IMR-90 (cell line): Measurements from ENCODE around the gene STRN4. TPM values are rescaled to one million over a fixed set of nuclear protein-coding genes. Genes with fewer than 3 reads are reported as not detected.

Experiments used
- ATAC-seq: fragments of 200-7000 bp; cut with Tn5 transposase; 2 replicates; pipeline ENCODE4 v1.9.1; 2020; ENCODE audit warnings: low read depth, mild to moderate bottlenecking, moderate library complexity
- BruUV-seq: library from RNA; stranded (reverse); fragments of 400-500 nt; replicated peaks from 2 replicates; lab custom pipeline; 2021; lab: Mats Ljungman, UMichigan
- CTCF ChIA-PET: fragments of 300-600 bp; formaldehyde crosslinking; extraction: SDS; loops from one replicate; lab custom pipeline; 2021; ENCODE audit warnings: antibody characterized with exemption; lab: Yijun Ruan, JAX
- POLR2A ChIA-PET: fragments of 300-600 bp; sonication (Branson Sonifier 250); formaldehyde crosslinking; loops from one replicate; lab custom pipeline; 2022; ENCODE audit warnings: antibody characterized with exemption; ENCODE audit not compliant: unreplicated experiment; lab: Charles Lee
- DNase-seq: peaks from one replicate; pipeline ENCODE4 v3.0.0; 2013
- H2AFZ ChIP-seq: replicated peaks from 2 replicates; pipeline ENCODE3; 2013; ENCODE audit warnings: low read length, mild to moderate bottlenecking; ENCODE audit not compliant: poor library complexity
- H2AK5ac ChIP-seq: 2 replicates; pipeline ENCODE4 v1.6.1; 2013; ENCODE audit warnings: low read depth, low read length, inconsistent platforms
- H2AK9ac ChIP-seq: replicated peaks from 2 replicates; pipeline ENCODE3; 2013; ENCODE audit warnings: mild to moderate bottlenecking, low read depth, low read length, moderate library complexity; ENCODE audit not compliant: poor library complexity
- H2BK120ac ChIP-seq: 2 replicates; pipeline ENCODE4 v1.6.1; 2013; ENCODE audit warnings: low read depth, low read length, inconsistent platforms
- H2BK15ac ChIP-seq: 3 replicates; pipeline ENCODE4 v1.6.1; 2013; ENCODE audit warnings: low read depth, low read length, inconsistent platforms
- H2BK20ac ChIP-seq: 2 replicates; pipeline ENCODE4 v1.6.1; 2013; ENCODE audit warnings: low read depth, mild to moderate bottlenecking, inconsistent platforms, low read length, moderate library complexity
- H2BK5ac ChIP-seq: 2 replicates; pipeline ENCODE4 v1.6.1; 2013; ENCODE audit warnings: mild to moderate bottlenecking, low read depth, low read length, inconsistent platforms; ENCODE audit not compliant: poor library complexity, severe bottlenecking
- H3K14ac ChIP-seq: replicated peaks from 2 replicates; pipeline ENCODE4 v1.6.1; 2013; ENCODE audit warnings: low read depth, low read length, inconsistent platforms
- H3K18ac ChIP-seq: 2 replicates; pipeline ENCODE4 v1.6.1; 2013; ENCODE audit warnings: low read depth, low read length, control low read depth
- H3K23ac ChIP-seq: 2 replicates; pipeline ENCODE4 v1.6.1; 2013; ENCODE audit warnings: low read depth, low read length, inconsistent platforms
- H3K27ac ChIP-seq: 2 replicates; pipeline ENCODE4 v1.5.1; 2013; ENCODE audit warnings: mild to moderate bottlenecking, control low read depth, low read length; ENCODE audit not compliant: insufficient read depth
- H3K27me3 ChIP-seq: 2 replicates; pipeline ENCODE4 v1.6.1; 2013; ENCODE audit warnings: low read length; ENCODE audit not compliant: control insufficient read depth, insufficient read depth
- H3K36me3 ChIP-seq: 2 replicates; pipeline ENCODE4 v1.6.1; 2013; ENCODE audit warnings: low read length, mixed read lengths; ENCODE audit not compliant: control insufficient read depth, insufficient read depth
- H3K4ac ChIP-seq: 2 replicates; pipeline ENCODE4 v1.6.1; 2013; ENCODE audit warnings: low read depth, low read length, inconsistent platforms
- H3K4me1 ChIP-seq: 2 replicates; pipeline ENCODE4 v1.6.1; 2013; ENCODE audit warnings: low read length, mixed read lengths; ENCODE audit not compliant: control insufficient read depth, insufficient read depth
- H3K4me2 ChIP-seq: 2 replicates; pipeline ENCODE4 v1.6.1; 2013; ENCODE audit warnings: low read depth, mild to moderate bottlenecking, control low read depth, low read length, moderate library complexity
- H3K4me3 ChIP-seq: 2 replicates; pipeline ENCODE4 v1.5.1; 2013; ENCODE audit warnings: low read depth, mild to moderate bottlenecking, control low read depth, low read length, moderate library complexity; ENCODE audit not compliant: insufficient read depth
- H3K56ac ChIP-seq: 2 replicates; pipeline ENCODE4 v1.6.1; 2013; ENCODE audit warnings: low read length, inconsistent platforms; ENCODE audit not compliant: insufficient read depth; ENCODE audit errors: extremely low read depth
- H3K79me1 ChIP-seq, 2 experiments: 2 replicates each; pipeline ENCODE4 v1.6.1; 2013; ENCODE audit warnings: low read length in 2 of 2, inconsistent platforms in 1 of 2, low read depth in 1 of 2
- H3K9ac ChIP-seq: 2 replicates; pipeline ENCODE4 v1.6.1; 2013; ENCODE audit warnings: low read depth, low read length, control low read depth
- H3K9me1 ChIP-seq: 2 replicates; pipeline ENCODE4 v1.6.1; 2013; ENCODE audit warnings: low read length, inconsistent platforms; ENCODE audit not compliant: insufficient read depth
- H3K9me3 ChIP-seq: 2 replicates; pipeline ENCODE4 v1.6.1; 2013; ENCODE audit warnings: low read length; ENCODE audit not compliant: control insufficient read depth, insufficient read depth
- H4K20me1 ChIP-seq: 2 replicates; pipeline ENCODE4 v1.6.1; 2013; ENCODE audit warnings: low read length, inconsistent platforms; ENCODE audit not compliant: insufficient read depth
- H4K5ac ChIP-seq: 2 replicates; pipeline ENCODE4 v1.6.1; 2013; ENCODE audit warnings: mild to moderate bottlenecking, low read depth, low read length, control low read depth
- H4K8ac ChIP-seq, 2 experiments: 2 replicates each; pipeline ENCODE4 v1.6.1; 2013; ENCODE audit warnings: low read depth in 2 of 2, low read length in 2 of 2, control low read depth in 1 of 2, inconsistent platforms in 1 of 2
- H4K91ac ChIP-seq: 2 replicates; pipeline ENCODE4 v1.6.1; 2013; ENCODE audit warnings: low read depth, low read length, inconsistent platforms; ENCODE audit not compliant: insufficient read depth
- MAFK ChIP-seq: IDR thresholded peaks from 2 replicates; pipeline ENCODE4 v1.6.1; 2012; ENCODE audit warnings: low read depth, low read length, improper control_type of control experiment
- RCOR1 ChIP-seq: IDR thresholded peaks from 2 replicates; pipeline ENCODE4 v1.6.1; 2012; ENCODE audit warnings: mild to moderate bottlenecking, low read length, improper control_type of control experiment; ENCODE audit not compliant: insufficient replicate concordance
- WGBS, 2 experiments: methylation state at CpG; one replicate each; pipeline versions ENCODE4 v1.1.5 to v1.1.7; 2013; ENCODE audit warnings: missing lambda C conversion rate in 2 of 2; ENCODE audit not compliant: insufficient read length in 1 of 2; ENCODE audit errors: extremely low coverage in 2 of 2; 5-methylcytosine and 5-hydroxymethylcytosine counted together
- dilution Hi-C: fragments of 300-500 bp; cut with HindIII; formaldehyde crosslinking; loops from one replicate; pipeline ENCODE4 v1.14.3; 2018; ENCODE audit warnings: low sequenced_read_pairs; ENCODE audit not compliant: unreplicated experiment
- in situ Hi-C: fragments of 300-500 bp; cut with MboI; formaldehyde crosslinking; loops from 3 replicates; pipeline ENCODE4 v1.14.3; 2019; ENCODE audit warnings: low sequenced_read_pairs, inconsistent platforms, mixed read lengths
- intact Hi-C: fragments of 100-400 bp; cut with micrococcal nuclease; formaldehyde crosslinking; loops from 2 replicates; pipeline ENCODE4 v1.10.0; 2022
- polyA plus RNA-seq, 3 experiments: library from polyadenylated mRNA; depleted of rRNA; stranded (reverse); fragments of >200 nt; gene quantifications; 2 replicates each; pipeline ENCODE4 v1.2.3, GENCODE V29; 2012; ENCODE audit warnings: low replicate concordance in 1 of 3
- total RNA-seq: library from RNA; depleted of rRNA; stranded (reverse); fragments of >200 nt; gene quantifications from 2 replicates; pipeline ENCODE4 v1.2.3, GENCODE V29; 2012

STRN4 gene
- total and polyA plus RNA-seq, 2 of the 4 experiments (the other 2 are of a cell fraction) = 36.7 to 112 TPM

GRCh38 chr19:46789371-46789770 is 43.1 kb upstream of the STRN4 start:
- no peak for DNase-seq
- TF ChIP-seq MAFK (no peak), RCOR1 (no peak)
- Histone ChIP-seq H2AK9ac (no peak overlapping the region), H4K8ac (no peak overlapping the region), H4K5ac (no peak overlapping the region), H3K18ac (no peak overlapping the region), H3K36me3 (peaks cover 10% of the 10 kb centered on the region), H3K4ac (no peak overlapping the region; the same call in 1 of the 2 replicates), H2BK5ac (no peak overlapping the region), H3K9me3 (no peaks in the 10 kb centered on the region), H3K4me3 (no peak overlapping the region), H2AK5ac (peak overlapping the region; percentile 20; the same call in 1 of the 2 replicates), H2BK15ac (no peak overlapping the region), H3K14ac (no peak overlapping the region), H2AFZ (no peak overlapping the region), H3K79me1 (peaks cover 0 to 35% of the 10 kb centered on the region in 2 experiments; a peak in 2 of 4 replicates), H3K27ac (no peak overlapping the region), H3K4me1 (peaks cover 9% of the 10 kb centered on the region), H3K27me3 (no peaks in the 10 kb centered on the region), H3K56ac (no peak overlapping the region), H4K91ac (no peak overlapping the region), H3K9ac (no peak overlapping the region), H3K4me2 (no peak overlapping the region), H2BK120ac (no peak overlapping the region), H3K9me1 (peaks cover 16% of the 10 kb centered on the region), H3K23ac (no peak overlapping the region), H4K20me1 (peaks cover 29% of the 10 kb centered on the region), H2BK20ac (no peak overlapping the region)
- POLR2A ChIA-PET = no interaction called here
- ATAC-seq = no peak
- intact Hi-C loops (no loop called here), in situ Hi-C loops (loop anchor here (10.0 kb wide), 1 partner anchor 55 kb away; no protein-coding TSS in a partner anchor), dilution Hi-C loops (no loop called here)
- WGBS, 2 experiments = 98% methylated on average over 5 of the region's 8 CpGs; no CpG with 5 or more reads in 1 of the 2 experiments
- BruUV-seq = no TSS peak
- CTCF ChIA-PET = interaction anchor here (0.8 kb wide), 1 partner anchor 201 kb away, joined by 5 read pairs; no protein-coding TSS in a partner anchor
